ENCODE data around the gene ASH1L. TPM values are rescaled to one million over a fixed set of nuclear protein-coding genes. Genes with fewer than 3 reads are reported as not detected.
"Not testable (repeated sequence)": the region's sequence is repeated elsewhere in the genome, so short reads cannot be mapped to it uniquely, and the experiment has no call there.

Gene ASH1L
- polyA plus RNA-seq, 4 donors: 36.4 to 42.3 (median 39.2) TPM

GRCh38 chr1:155319536-155319935 lies 243.1 kb downstream of the ASH1L start:
- no peak for DNase-seq (ENCODE audit: low read depth in 4 of 4, low spot score in 3 of 4)

DNA sequence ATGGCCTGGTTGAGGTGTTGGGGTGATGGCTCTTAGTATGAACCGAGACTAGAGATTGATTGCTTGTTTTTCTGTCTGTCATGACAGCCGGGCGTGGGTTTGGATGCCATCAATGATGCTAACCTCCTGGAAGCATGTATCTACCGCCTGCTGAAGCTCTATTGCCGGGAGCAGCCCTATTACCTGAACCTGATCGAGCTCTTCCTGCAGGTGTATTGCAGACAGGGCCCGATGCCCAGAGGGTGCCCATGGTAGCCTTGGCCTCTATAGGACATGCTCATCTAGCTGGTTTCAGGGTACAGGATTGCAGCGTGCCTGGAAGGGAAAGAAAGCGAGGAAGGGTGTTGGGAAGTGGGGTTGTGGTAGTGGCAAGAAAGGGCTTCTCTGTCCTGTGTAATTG lies 244.5 kb downstream of the ASH1L start:
- DNase-seq (ENCODE audit: low read depth in 4 of 4, low spot score in 3 of 4): no peak

- no peak for DNase-seq (ENCODE audit: low read depth in 4 of 4, low spot score in 3 of 4)
These were observed 245.7 kb downstream of the ASH1L start for GRCh38 chr1:155316922-155317321.

DNA sequence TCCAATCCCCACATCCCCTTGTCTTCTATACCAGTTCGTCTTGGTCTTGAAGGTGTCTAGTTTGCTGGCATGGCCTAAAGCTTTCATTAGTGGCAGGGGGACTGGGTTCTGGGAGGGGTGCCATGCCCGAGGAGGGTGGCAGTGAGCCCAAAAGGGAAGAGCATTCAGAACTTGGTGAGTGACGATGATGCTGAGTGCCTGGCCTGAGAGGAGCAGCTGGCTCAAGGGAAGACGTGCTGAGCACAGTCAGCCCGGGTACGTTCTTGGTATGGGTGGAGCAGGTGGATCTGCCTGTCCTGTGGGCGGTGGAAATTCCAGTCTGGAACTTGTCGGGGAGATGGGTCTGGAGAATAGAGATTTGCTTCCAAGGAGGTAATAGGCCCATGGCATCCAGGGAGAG lies 249.3 kb downstream of the ASH1L start:
- DNase-seq (ENCODE audit: low read depth in 4 of 4, low spot score in 3 of 4): no peak

DNA sequence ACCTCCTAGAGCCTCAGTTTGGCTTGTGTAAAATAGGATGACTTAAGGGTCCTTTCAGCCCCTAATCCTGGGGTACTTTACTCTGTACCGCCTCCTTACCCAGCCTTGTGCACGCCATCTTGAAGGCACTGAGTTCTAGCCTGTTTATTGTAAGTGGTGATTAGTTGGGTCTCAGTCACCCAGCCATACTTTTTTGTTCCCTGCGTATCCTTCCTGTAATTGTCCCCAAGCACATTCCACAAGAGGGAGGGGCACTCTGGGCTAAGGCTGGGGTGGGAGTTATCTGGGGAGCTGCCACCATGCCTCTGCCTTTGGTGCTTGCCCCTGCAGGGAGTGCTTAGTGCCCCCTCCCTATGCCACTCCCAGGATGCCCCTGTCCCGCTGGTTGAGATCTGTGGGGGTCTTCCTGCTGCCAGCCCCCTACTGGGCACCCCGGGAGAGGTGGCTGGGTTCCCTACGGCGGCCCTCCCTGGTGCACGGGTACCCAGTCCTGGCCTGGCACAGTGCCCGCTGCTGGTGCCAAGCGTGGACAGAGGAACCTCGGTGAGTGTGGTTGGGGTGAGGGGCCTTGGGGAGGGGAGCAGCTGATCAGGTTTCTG lies 253.1 kb downstream of the ASH1L start:
- DNase-seq (ENCODE audit: low read depth in 4 of 4, low spot score in 3 of 4): no peak

DNA sequence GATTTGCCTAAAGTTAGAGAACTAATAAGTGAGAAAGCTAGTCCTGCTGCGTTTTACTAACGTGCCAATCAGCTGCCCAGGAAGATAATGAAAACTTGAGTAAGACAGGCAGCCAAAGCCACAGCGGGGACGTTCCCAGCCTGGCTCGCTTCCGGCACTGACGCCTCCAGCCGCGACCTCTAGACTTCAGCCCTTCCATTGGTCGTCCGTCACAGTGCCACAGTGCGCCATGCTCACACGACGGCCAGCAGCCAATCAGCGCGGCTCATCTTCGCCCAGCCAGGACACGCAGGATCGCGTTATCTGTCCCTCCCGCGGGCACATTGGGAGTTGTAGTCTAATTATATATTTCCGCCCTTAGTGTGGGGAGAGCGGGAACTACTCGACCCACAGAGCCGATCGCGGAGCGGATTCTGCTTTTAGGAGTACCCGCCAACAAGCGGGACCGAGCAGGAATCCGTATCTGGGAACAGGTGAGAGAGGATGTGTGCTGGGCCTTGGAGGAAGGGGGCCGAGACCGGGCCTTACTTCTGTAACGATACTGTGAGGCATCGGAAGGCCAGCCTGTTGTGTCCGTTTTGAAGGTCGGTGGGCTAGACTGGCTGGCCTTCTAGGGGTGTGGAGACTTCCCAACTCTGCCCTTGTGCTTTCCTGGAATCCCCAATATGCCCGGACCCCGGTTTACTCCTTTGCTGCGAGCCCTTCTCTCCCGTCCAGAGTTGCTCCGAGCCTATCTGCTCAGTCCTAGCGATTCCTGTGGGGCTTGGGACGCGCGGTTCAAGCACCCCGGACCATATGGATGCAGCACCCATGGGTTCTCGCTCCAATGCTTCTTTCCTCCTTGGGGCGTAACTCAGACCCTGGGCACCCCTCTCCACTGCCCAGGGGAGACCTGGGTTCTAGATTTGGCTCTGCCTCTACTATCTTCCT lies 253.8 kb downstream of the ASH1L start, which contains the start of gene FDPS:
Gene FDPS (plus strand): TSS at position 374 of the 930 bp plus-strand sequence. CDS start 924 bp downstream, outside the sequence.
- DNase-seq (ENCODE audit: low read depth in 4 of 4, low spot score in 3 of 4): peak; percentile 92 to 98 (median 97)

DNA sequence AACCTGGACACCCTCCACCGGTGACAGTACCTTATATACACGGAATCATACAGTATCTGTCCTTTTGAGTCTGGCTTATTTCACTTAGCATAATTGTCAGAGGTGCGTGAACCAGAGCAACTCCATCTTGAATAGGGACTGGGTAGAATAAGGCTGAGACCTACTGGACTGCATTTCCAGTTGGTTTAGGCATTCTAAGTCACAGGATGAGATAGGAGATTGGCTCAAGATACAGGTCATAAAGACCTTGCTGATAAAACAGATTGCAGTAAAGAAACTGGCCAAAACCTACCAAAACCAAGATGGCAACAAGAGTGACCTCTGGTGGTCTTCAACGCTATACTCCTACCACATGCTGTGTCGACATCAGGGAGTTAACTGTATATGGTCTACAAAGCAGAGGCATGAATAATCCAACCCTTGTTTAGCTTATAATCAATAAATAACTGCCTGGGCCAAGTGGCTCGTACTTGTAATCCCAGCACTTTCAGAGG lies 255.3 kb downstream of the ASH1L start:
- DNase-seq (ENCODE audit: low read depth in 4 of 4, low spot score in 3 of 4): no peak

- no peak for DNase-seq (ENCODE audit: low read depth in 4 of 4, low spot score in 3 of 4)
These were observed 256.7 kb downstream of the ASH1L start for GRCh38 chr1:155305881-155306391.

DNA sequence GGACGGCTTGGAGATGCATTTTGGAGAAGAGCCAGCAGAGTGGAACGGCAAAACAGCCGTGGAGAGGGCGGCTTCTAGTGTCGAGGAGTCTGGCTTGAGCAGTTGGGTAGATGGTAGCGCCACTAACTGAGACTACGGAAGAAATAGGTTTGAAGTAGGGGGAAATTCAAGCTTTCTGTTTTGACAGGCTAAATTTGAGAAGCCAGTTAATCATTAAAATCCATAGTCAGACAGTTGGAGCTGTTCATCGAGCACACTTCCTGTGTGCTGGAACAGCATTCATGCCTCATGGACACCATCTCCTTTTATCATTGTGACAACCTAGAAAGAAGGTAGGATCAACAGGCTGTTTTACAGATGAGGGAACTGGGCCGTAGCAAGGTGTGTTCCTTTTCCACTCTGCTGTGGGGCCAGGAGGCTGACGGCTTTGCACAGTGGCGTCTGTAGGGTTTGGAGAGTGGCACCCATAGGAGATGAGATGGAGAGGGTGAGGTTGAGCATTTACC lies 258.0 kb downstream of the ASH1L start:
- no peak for DNase-seq (ENCODE audit: low read depth in 4 of 4, low spot score in 3 of 4)

DNA sequence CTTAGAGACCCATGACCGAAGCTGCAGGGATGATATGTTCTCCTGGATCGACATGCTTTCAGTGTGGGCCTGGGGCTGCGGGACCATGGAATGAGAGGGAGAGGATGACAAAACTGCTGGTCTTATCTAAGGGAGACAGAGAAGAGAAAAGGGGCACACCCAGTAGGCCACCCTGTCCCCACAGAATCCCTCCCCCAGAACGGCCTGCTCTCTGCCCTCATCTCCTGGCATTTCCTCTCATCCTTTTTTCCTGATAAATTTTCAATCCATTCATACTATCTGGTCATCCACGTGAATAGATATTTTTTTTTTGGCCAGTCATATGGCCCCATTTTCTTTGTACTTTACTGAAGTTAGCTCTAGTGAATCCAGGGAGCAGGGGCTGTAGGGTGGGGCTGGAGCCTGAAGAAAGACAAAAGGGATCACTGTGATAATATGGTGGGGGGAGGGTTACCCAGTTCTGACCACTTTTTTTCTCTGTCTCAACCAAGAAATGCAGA lies 261.2 kb downstream of the ASH1L start, which contains the start of gene PKLR:
Gene PKLR (minus strand): TSS at position 97 of the 500 bp plus-strand sequence. CDS start 43 bp downstream, at position 54.
- no peak for DNase-seq (ENCODE audit: low read depth in 4 of 4, low spot score in 3 of 4)

DNA sequence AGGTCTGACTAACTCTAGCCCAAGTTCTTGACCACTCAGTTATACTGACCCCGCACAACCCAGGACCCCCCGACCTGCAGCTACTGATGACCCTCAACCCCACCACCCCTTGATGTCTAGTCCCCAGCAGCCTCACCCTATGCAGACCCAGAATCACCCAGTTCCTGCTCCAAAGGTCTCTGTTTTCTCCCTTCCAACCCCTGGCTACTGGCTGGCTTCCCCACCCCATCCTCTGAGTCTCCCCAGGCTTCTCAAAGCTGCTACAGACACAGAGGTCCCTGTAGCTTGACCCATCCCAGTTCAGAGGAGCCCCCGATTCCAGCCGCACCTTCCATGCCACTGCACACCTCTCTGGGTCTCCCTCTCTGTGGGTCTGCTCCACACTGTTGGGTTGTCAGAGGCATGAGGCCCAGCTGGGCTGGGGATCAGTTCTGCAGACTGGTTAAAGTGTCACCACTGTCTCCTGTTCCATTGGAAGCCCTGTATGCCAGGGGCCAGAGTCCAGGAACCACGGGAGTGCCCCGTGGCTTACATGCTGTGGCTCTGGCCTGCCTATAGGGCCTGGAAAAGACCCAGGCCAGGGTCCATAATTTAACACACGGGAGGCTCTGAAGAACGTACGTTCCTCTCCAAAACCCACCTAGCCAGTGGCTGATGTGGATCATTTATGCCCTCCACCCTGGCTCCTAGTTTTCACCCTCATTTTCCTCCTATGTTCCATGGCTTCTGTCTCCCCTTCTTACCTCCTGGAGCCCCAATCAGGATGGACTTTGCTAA lies 261.9 kb downstream of the ASH1L start:
- no peak for DNase-seq (ENCODE audit: low read depth in 4 of 4, low spot score in 3 of 4)

GRCh38 chr1:155300024-155300423 lies 262.6 kb downstream of the ASH1L start:
- no peak for DNase-seq (ENCODE audit: low read depth in 4 of 4, low spot score in 3 of 4)

GRCh38 chr1:155297384-155297783 lies 265.2 kb downstream of the ASH1L start:
- no peak for DNase-seq (ENCODE audit: low read depth in 4 of 4, low spot score in 3 of 4)

GRCh38 chr1:155296661-155297060 lies 265.9 kb downstream of the ASH1L start:
- no peak for DNase-seq (ENCODE audit: low read depth in 4 of 4, low spot score in 3 of 4)

DNA sequence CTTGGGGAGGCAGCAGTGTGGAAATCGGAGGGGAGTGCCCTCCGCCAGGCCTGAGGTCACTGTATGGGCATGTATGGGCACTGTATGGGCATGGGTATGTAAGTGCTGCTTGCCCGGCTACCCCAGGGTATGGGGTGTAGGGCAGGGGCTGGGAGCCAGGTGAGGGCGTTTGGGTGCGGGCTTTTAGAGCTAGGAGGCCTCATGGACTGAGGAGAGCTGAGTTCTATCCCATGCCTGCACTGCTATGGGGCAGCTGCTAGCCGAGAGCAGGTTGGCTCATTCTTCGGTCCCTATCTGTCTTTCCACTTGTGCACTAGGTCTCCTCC lies 266.7 kb downstream of the ASH1L start:
- DNase-seq (ENCODE audit: low read depth in 4 of 4, low spot score in 3 of 4): no peak

DNA sequence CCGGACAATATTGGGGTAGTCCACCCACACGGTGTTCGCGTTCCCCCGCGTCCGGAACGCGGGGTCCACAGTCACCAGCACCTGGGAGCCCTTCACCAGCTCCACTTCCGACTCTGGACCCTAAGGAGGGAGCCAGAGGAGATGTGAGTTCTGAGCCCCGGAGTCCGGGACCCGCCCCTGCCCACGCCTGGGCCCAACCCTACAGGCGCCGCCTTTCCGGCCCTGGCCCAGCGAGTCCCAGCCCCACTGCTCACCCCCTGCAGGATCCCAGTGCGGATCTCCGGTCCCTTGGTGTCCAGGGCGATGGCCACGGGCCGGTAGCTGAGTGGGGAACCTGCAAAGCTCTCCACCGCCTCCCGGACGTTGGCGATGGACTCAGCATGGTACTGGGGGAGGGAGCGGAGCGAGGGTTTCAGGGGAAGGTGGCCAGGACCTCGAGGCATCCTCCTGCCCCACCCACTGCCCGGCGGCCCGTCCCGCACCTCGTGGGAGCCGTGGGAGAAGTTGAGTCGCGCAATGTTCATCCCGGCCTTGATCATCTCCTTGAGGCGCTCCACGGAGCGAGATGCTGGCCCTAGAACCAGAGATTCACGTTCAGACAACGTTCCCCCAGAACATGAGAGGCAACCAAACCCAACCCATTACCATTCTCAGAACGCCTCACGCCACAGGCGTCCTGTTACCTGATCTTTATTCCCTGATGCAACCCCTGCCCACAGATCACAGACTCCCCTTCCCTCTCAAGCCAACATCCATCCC lies 267.2 kb downstream of the ASH1L start:
- DNase-seq (ENCODE audit: low read depth in 4 of 4, low spot score in 3 of 4): no peak

DNA sequence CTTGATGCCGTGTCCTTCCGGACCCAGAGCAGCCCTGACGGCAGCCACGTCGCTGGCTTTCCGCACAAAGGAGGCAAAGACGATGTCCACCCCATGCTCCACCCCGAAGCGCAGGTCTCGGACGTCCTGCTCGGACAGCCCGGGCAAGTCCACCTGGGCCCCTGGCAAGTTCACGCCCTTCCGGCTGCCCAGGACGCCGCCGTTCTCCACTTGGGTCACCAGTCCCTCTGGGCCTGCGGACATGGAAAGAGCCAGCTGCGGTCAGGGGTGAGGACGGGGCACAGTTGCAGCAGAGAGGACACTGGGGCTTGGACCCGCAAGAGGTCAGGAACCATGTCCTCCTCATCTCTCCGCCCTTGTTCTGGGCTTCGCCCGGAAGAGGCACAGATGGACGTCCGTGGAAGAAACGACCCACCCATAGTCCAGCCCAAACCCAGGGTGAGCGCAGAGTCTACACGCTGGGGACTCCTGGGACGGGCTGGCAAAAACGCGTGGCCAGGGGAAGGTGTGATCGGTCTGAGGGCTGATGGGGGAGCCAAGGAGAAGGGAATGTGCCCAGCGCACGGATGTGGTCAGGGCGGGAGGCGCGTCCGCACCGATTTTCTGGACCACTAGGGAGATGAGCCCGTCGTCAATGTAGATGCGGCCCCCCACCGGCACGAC lies 268.0 kb downstream of the ASH1L start:
- no peak for DNase-seq (ENCODE audit: low read depth in 4 of 4, low spot score in 3 of 4)

GRCh38 chr1:155293086-155293749 lies 269.4 kb downstream of the ASH1L start:
- DNase-seq (ENCODE audit: low read depth in 4 of 4, low spot score in 3 of 4): no peak

- DNase-seq (ENCODE audit: low read depth in 4 of 4, low spot score in 3 of 4): not testable (repeated sequence)
These were observed 271.6 kb downstream of the ASH1L start for GRCh38 chr1:155291006-155291405.
